KG1 (cell line): ENCODE results near the gene DVL2.

Experiments
- DNase-seq: peaks from one replicate; lab custom pipeline; 2025; lab: John Stamatoyannopoulos, UW

DVL2 gene

DNA sequence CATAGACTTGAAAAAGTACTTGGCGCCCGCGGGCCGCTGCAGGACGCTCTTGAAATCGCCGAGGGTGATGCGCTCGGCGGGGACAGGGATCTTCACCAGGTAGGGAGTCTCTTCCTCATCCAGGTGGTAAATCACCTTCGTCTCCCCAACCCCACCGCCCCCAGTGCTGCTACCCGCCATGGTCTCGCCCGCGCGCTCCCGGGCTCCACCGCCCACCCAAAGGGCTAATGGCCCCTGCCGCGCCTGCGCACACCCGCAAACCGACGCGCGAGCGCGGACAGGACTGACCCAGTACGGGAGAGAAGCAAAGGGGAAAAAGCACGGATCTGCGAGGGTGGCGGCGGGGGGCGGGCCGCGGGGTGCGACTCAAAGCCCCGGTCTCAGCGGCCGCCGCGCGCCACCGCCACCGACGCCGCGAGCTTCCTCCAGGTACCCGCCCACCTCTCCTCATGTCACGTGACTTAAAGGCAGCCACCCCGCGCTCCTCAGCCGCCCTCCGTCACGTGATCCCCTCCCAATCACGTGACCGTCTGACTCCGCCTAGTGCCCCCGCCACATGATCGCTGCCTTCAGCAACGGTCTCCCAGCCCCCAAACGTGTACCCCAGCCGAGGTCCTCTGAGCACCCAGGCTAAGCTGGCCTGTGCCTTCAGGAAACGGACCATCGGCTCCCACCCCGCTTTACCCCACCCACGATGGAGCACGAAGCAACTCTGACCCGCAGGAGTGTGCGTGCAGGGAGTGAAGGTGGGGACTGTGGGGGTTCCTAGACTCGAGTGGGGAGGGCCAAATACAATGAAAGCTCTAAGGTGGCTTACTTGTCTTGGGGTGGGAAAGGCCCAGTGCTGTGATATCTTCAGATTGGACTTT is at the start of gene DVL2:
Gene DVL2, minus strand, starts transcription at position 435 of the 869 bp plus-strand sequence. Its CDS starts 255 bp downstream, at position 180.
- peak; percentile 64 for DNase-seq

DNA sequence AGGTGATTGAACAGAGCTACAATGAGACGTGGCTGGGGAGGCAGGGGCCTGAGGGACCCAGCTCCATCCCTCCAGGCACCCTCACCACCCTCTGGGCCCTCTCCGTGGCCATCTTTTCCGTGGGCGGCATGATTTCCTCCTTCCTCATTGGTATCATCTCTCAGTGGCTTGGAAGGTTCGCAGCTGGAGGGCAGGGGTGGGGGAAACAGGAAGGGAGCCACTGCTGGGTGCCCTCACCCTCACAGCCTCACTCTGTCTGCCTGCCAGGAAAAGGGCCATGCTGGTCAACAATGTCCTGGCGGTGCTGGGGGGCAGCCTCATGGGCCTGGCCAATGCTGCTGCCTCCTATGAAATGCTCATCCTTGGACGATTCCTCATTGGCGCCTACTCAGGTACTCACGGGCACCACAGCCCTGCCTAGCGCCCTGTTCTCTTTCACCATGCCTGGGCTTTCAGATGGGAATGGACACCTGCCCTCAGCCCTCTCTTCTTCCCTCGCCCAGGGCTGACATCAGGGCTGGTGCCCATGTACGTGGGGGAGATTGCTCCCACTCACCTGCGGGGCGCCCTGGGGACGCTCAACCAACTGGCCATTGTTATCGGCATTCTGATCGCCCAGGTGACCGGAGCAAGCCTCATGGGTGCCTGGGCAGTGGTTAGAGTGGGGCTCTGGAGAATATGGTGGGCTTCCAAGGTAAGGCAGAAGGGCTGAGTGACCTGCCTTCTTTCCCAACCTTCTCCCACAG is 49.3 kb upstream of the DVL2 start:
- DNase-seq: no peak

DNA sequence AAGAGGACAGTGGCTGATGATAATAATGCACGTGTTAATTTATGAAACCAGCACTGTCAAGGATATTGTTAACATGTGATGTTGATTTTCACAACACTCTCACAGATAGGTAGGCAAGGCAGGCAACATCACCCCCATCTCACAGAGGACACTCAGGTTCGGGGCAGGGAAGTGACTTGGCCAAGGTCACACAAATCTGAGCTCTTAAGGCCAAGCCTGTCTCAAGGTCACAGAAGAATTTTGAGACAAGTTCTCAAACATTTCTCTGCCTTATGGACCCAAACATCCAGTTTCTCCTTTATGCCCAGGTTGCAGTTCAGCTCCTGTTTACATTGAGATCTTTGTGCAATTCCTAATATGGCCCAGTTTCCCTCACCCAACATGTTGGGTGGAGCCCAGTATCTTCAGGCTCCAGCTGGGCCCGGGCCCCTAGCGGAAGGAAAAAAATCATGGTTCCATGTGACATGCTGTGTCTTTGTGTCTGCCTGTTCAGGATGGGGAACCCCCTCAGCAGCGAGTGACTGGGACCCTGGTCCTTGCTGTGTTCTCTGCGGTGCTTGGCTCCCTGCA is 48.5 kb upstream of the DVL2 start:
- no peak for DNase-seq

DNA sequence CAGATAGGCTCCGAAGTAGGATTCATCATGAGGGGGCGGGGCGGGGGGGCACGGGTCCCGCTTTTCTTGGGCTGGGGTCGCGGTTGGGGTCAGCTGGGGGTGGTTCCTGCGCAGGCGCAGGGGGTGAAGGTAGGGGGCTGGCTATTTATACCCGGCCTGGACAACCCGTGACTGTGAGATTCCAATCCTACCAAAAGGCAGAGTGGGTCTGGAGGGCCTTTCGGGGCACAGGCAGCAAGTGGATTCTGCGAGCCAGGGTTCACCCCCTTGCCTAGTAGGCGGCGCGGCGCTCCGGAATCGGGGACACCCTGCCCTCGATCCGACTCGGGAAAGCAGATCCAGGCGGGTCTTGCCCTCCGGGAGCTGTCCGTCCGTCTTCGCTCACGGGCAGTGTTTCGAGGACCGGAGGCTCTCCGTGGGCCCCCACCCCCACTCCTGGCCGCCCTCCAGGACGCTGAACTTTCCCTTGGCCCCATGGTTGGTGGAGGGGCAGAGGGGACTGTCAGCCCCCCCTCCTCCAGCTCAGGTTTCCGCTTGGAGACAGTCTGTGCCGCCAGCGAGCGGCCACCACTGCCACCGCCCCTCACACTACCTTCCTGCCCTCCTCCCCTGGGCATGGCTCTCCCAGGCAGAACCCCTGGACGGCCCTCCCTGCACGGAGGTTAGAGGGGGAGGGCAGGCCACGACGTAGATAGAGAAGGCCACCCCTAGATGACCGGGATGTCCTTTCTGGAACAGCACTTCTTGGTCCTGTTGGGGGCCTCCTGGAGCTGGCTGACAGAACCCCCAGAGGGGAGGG is 47.8 kb upstream of the DVL2 start:
- DNase-seq: no peak

DNA sequence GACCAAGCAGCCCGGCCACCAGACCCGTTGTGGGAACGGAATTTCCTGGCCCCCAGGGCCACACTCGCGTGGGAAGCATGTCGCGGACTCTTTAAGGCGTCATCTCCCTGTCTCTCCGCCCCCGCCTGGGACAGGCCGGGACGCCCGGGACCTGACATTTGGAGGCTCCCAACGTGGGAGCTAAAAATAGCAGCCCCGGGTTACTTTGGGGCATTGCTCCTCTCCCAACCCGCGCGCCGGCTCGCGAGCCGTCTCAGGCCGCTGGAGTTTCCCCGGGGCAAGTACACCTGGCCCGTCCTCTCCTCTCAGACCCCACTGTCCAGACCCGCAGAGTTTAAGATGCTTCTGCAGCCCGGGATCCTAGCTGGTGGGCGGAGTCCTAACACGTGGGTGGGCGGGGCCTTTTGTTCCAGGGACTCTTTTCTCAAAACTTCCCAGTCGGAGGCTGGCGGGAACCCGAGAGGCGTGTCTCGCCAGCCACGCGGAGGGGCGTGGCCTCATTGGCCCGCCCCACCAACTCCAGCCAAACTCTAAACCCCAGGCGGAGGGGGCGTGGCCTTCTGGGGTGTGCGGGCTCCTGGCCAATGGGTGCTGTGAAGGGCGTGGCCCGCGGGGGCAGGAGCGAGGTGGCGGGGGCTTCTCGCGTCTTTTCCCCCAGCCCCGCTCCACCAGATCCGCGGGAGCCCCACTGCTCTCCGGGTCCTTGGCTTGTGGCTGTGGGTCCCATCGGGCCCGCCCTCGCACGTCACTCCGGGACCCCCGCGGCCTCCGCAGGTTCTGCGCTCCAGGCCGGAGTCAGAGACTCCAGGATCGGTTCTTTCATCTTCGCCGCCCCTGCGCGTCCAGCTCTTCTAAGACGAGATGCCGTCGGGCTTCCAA is 47.0 kb upstream of the DVL2 start, which contains the start of gene SLC2A4:
Gene SLC2A4, plus strand, starts transcription at position 645 of the 879 bp plus-strand sequence. Its CDS starts 217 bp downstream, at position 862.
- peak; percentile 35 for DNase-seq

DNA sequence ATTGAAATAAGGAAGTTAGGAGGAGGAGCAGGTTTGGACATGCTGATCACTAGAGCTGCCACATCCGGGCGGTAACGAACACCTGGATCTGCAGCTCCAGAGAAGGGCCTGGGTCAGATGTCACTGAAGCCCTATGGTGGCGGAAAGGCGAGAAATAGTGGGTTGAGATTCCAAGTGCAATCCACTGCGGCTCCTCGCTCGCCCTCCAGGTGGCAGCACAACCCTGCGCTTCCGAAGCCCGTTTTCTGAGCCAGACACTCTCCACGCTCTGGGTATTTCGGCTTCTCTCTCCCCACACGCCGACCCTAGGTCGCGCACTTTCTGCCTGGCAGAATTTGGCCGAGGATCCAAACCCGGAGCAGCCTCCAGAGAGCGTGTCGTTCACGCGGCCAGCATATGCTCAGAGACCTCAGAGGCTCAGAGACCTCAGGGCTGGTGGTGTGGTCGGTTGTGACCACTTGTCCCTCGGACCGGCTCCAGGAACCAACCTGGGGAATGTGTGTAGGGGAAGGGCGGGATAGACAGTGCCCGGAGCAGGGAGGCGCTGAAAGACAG is 46.3 kb upstream of the DVL2 start:
- peak; percentile 14 for DNase-seq

DNA sequence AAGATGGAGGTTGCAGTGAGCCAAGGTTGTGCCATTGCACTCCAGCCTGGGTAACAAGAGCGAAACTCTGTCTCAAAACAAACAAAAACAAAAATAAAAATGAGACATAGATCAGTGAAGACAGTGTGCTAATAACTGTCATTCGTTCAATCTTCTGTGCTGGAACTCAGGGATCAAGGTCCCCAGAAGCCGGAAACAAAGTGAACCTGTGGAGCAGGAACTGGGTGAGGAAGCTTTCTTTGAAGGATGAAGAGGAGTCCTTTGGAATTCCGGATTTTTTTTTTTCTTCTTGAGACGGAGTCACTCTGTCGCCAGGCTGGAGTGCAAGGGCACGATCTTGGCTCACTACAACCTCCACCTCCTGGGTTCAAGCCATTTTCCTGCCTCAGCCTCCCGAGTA is 45.1 kb upstream of the DVL2 start:
- DNase-seq: no peak

DNA sequence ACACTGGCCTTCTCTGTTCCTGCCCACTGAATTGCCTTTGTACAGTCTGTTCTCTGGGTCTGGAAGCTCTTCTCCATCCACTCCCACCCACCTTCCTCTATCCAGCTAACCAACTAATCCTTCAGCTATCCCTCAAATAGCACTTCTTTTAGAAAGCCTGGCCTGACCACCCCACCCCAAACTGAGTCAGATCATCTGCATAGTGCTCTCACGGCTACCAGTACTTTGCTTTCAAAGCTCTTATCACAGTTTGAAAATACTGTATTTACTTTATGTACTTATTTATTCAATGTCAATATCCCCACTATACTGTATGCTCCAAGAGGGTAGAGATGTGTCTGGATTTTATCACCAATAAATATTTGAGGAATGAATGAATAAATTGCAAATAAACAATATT is 32.5 kb upstream of the DVL2 start:
- DNase-seq: no peak

DNA sequence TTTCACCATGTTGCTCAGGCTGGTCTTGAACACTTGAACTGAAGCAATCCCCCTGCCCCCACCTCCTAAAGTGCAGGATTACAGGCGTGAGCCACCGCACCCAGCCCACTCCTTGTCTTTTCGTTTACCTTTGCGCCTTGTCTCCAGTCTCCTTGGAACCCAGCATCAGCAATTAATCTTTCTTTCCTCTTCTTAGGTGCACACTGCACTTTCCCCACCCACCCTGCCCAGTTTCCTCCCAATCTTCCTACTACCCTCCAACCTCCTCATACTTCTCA is 29.4 kb upstream of the DVL2 start:
- no peak for DNase-seq

DNA sequence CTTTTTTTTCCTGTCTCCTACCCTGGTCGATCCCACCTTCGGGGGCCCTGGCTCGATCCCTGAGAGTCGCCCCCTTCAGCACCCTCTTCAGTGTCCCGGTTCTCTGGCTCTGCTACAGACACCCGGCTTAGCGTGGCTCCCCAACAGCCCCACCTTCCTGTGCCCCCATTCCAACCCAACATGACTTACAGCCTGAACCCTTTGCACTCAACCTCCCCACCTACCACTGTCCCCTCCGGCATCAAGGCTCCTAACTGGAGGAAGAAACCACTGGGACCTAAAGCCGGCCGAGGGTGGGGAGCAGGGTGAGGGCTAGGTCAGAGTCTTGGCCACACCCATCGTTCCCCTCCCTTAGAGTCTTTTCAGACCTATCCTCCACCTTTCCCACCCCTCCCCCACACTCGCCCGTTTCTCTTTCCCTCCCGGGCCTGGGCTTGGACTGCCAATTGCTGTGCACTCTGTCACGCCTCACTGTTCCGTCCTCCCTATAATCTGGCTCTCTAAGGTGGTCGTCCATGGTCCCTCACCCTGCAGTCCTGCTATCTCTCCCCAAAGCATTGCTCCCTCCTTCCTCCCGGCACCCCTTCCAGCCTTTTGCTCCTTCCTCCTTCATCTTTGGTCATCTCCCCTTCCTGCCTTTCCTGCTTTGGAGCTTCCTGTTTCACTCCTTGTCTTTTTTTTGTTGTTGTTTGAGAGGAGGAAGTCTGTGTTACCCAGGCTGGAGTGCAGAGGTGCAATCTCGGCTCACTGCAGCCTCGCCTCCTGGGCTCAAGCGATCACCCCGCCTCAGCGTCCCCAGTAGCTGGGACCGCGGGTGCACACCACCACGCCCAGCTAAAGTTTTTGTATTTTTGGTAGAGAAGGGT is 28.9 kb upstream of the DVL2 start:
- DNase-seq: no peak

DNA sequence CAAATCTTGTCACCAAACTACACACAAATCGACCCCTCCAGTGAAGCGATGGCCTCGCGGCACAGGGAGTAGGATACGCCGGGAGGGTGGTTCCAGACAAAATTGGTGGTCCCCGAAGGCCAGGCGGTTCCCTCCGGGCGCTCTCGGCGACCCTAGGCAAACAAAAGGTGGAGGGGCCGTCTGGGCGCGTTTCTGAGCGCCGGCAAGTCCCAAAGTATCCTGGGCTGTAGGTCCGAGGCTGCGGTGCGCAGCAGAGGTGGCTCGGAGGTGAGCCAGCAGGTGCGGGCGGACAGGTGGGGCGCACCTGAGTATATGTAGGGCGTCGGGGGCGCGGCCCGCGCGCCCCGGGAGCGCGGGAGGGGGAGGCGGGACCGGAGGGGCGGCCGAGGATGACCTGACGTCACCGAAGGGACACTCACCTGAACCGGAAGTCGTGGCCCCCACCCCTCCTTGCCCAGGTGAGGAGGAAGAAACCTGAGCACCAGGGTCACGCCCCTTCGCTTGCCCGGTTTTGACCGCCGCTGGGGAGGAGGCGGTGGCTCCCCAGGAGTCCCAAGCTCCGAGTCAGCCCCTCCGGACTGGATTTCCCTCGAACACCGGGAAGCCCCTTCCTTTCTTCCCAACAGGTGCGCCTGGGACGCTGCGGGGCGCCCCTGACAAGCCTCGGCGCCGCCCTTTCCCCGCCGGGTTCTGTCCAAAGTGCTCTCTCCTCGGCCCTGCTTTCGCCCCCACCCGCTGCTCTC is 28.0 kb upstream of the DVL2 start, which contains the start of gene CLDN7:
Gene CLDN7, minus strand, starts transcription at position 287 of the 743 bp plus-strand sequence. CDS start 435 bp downstream, outside the sequence.
- no peak for DNase-seq

DNA sequence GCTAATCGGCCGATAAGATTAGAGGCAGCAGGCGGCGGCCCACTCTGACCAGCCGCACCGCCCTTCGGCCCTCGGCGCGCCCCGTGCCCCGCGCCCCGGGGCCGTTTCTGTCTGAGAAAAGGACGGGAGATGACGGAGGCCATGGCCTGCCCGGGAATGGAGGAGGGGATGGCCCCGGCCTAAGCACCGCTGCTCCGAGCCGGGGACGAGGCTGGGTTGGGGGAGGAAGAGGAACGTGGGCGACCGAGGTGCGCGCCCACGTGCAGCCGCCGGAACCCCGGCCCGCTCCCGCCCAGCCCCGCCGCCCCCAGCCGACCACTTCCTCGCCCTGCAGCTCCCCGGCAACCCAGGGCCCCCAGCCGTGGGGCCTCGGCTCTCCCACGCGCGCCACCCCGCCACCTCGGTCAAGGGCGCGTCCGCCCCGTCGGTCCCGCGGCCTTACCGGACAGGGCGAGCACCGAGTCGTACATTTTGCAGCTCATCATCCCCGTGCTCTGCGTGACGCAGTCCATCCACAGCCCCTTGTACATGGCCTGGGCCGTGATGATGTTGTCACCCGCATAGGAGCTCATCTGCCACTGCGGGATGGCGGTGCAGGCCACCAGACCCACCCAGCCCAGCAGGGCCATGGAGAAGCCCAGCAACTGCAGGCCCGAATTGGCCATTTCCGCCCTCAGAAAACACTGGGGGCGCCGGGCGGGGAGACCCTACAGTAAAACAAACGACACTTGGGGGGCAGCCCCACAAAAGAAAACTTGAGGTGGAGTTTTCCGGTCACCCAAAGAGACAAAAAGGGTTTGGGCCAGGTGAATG is 27.3 kb upstream of the DVL2 start:
- no peak for DNase-seq

DNA sequence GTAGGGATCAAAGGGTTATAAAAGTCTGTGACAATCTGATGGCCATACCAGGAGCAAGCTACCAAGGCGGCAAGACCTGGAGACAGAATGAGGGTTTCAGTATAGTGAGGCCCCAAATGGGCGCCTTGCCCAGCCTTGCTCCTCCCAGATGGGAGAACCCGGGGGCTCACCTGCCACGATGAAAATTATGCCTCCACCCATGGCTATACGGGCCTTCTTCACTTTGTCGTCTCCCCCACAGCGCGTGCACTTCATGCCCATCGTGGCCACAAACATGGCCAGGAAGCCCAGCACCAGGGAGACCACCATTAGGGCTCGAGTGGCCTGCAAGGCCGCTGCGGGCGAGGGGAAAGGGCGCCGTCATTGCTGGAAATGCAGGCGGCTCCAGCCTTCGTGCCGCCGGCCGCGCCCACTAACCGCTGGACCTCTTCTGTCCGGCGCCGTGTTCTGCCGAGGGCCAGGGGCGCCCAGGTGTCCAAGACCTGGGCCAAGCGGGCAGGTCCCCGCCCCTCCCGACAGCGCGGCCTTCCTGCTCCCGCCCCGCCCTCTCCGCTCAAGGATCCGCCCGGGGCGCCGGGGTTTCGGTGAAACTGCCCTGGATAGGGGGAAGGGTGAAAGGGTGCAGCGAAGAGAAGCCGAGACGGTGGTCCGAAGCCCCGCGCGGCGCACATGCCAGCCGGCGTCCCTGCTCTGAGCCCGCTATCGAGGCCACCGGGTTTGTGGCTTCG is 26.5 kb upstream of the DVL2 start:
- no peak for DNase-seq

DNA sequence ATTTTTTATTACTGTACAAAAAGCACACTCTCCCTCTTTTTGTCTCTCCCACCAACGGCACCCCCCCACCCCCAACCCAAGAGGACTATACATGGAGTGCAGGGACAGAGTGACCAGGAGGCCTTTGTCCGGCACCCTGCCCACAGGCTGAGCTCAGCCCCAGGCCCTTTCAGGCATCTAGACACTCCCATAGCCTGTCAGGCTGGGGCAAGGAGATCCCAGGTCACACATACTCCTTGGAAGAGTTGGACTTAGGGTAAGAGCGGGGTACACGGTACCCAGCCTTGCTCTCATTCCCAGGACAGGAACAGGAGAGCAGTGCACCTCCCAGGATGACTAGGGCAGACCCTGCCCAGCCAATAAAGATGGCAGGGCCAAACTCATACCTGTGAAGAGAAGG is 25.8 kb upstream of the DVL2 start:
- DNase-seq: no peak

DNA sequence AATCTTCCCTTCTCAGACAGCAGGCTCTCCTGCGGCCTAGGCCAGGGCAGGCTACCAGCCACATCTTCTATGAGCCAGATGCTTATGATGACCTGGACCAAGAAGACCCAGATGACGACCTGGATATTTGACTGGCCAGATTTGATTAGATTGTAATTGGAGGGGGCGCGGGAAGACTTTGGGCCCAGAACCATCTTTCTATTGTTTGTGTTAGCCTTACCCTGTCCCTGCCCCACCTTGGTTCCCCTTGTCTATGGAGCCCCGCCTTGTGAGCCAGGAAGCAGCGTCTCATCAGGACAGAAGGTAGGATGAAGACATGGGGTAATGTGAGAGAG is 25.2 kb upstream of the DVL2 start:
- no peak for DNase-seq

DNA sequence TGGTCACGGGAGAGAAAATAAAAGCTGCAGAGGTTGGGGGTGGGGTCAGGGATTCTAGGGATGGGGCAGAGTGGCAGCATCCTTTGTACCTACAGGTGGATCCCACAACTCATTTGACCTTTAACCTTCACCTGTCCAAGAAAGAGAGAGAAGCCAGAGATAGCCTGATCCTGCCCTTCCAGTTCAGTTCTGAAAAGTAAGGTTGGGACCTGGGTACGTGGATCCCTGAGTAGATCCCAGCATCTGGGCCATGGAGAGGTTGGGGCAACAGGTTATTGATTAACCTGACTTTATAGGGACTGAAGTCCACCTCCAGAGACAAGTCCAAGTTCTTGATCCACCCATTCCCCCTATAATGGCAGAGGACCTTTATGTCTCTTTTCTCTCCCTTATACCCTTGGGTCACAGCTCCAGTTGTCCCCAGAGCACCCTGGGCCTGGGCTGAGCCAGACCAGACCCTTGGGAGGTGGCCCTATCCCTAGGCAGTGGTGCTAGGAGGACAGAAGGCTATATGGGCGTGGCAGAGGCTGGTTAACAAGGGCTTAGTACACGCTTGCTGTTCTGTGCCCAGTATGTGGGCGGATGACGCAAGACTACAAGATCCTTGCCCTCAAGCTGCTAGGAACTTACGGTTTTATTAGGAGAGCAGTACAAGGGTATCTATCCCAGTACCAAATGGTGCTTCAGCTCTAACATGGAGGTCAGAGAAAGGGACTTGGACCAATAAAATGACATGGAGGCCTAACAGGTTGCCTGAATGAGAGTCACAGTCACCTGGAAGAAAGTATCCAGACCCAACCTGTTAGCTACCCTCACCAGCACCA is 24.6 kb upstream of the DVL2 start:
- no peak for DNase-seq
